Spleen (tissue), 11 donors: ENCODE data around the gene MYOZ2. TPM values are rescaled to one million over a fixed set of nuclear protein-coding genes. Genes with fewer than 3 reads are reported as not detected.
"Not testable (repeated sequence)": the region's sequence is repeated elsewhere in the genome, so short reads cannot be mapped to it uniquely, and the experiment has no call there.

Experiments used
- DNase-seq: peaks from one replicate; pipeline ENCODE4 v3.0.0-alpha.2; 2020
- H3K27ac ChIP-seq, 8 donors: fragments of 200-600 bp; sonication (generic) in 7 of 8; 1 replicate in 4 of 8; 2 replicates in 4 of 8; pipeline versions ENCODE4 v1.5.0 to v1.8.0; 2016 to 2021; ENCODE audit warnings: inconsistent platforms in 4 of 8, mild to moderate bottlenecking in 4 of 8, moderate library complexity in 1 of 8
- H3K27me3 ChIP-seq, 7 donors: fragments of 200-600 bp; sonication (generic) in 6 of 7; replicated peaks in 1 of 7; 1 replicate in 4 of 7; 2 replicates in 3 of 7; pipeline versions ENCODE4 v1.5.0 to v1.8.0; 2016 to 2021; ENCODE audit warnings: inconsistent platforms in 3 of 7, mild to moderate bottlenecking in 1 of 7
- H3K36me3 ChIP-seq, 6 donors: fragments of 200-600 bp; sonication (generic) in 5 of 6; 1 replicate in 4 of 6; 2 replicates in 2 of 6; pipeline versions ENCODE4 v1.5.0 to v1.8.0; 2016 to 2021; ENCODE audit warnings: inconsistent platforms in 2 of 6
- H3K4me1 ChIP-seq, 6 donors: fragments of 200-600 bp; sonication (generic) in 5 of 6; 1 replicate in 3 of 6; 2 replicates in 3 of 6; pipeline versions ENCODE4 v1.5.0 to v1.8.0; 2016 to 2021; ENCODE audit warnings: inconsistent platforms in 3 of 6
- H3K4me3 ChIP-seq, 8 donors: fragments of 200-600 bp; sonication (generic) in 7 of 8; 1 replicate in 4 of 8; 2 replicates in 4 of 8; pipeline versions ENCODE4 v1.5.0 to v1.8.0; 2016 to 2021; ENCODE audit warnings: inconsistent platforms in 4 of 8, mild to moderate bottlenecking in 4 of 8, moderate library complexity in 2 of 8
- H3K9me3 ChIP-seq, 8 donors: fragments of 200-600 bp; sonication (generic) in 7 of 8; 1 replicate in 4 of 8; 2 replicates in 4 of 8; pipeline versions ENCODE4 v1.5.0 to v1.8.0; 2016 to 2021; ENCODE audit warnings: inconsistent platforms in 4 of 8
- CTCF ChIP-seq, 11 experiments: fragments of 200-600 bp in 7 of 11; fragments of 450-650 bp in 4 of 11; sonication (generic) in 4 of 11; IDR thresholded peaks in 8 of 11; conservative IDR thresholded peaks in 3 of 11; 1 replicate in 7 of 11; 2 replicates in 4 of 11; pipeline versions ENCODE4 v1.4.0 to v1.8.0; 2016 to 2021; ENCODE audit warnings: antibody characterized with exemption in 11 of 11, inconsistent platforms in 4 of 11, mild to moderate bottlenecking in 1 of 11
- POLR2A ChIP-seq, 3 donors: fragments of 450-650 bp; IDR thresholded peaks; one replicate each; pipeline ENCODE4 v1.5.1; 2017; ENCODE audit warnings: antibody characterized with exemption in 3 of 3, mild to moderate bottlenecking in 1 of 3
- POLR2AphosphoS5 ChIP-seq, 3 donors: sonication (generic); formaldehyde crosslinking; IDR thresholded peaks; one replicate each; pipeline ENCODE4 v1.5.1; 2017; ENCODE audit warnings: antibody characterized with exemption in 3 of 3
- WGBS, 5 donors: extraction: QIAGEN DNeasy Blood & Tissue Kit in 3 of 5; methylation state at CpG; one replicate each; pipeline versions ENCODE4 v1.1.5 to v1.1.7; 2013 to 2018; 5-methylcytosine and 5-hydroxymethylcytosine counted together
- intact Hi-C: fragments of 100-400 bp; cut with DNase I; formaldehyde crosslinking; loops from one replicate; pipeline ENCODE4 v1.15.0; 2023; ENCODE audit warnings: low total_unique reads
- polyA plus RNA-seq, 3 donors: library from polyadenylated mRNA; stranded (reverse); fragments of 200-250 nt; gene quantifications; one replicate each; pipeline ENCODE4 v1.2.1, GENCODE V29; 2013
- total RNA-seq, 7 donors: library from RNA; depleted of rRNA in 3 of 7; stranded (reverse); fragments of >200 nt in 3 of 7; fragmentation: NEBNext Ultra II Directional in 4 of 7; extraction: Animal tissue kit (Norgen Biotek cat#: 25700) in 4 of 7; gene quantifications; one replicate each; pipeline versions ENCODE4 v1.1.0 to v1.2.1, GENCODE V29; 2016 to 2021
- donor health status: healthy with polysubstance abuse.
- donor health status: DM: no; HTN: no; CAD: no; lungs with moderate emphysema.
- donor health status: DM: no; HTN: no; CAD: no.
- donor health status: Bipolar disorder and iron deficiency.
- donor health status: healthy.
- donor health status: DM: no; HTN: no; CAD: no.
- donor health status: DM: yes; HTN: yes; CAD: no.

Gene MYOZ2
- total and polyA plus RNA-seq, 10 donors = 0.26 to 0.54 (median 0.41) TPM; not detected in 1

- H3K27me3 ChIP-seq = no peaks in the 10 kb centered on the region
- DNase-seq = no peak
Measured at GRCh38 chr4:119142833-119143232, 7.2 kb downstream of the MYOZ2 start.

GRCh38 chr4:119143341-119143740, 7.7 kb downstream of the MYOZ2 start:
- H3K9me3 ChIP-seq, DNase-seq, H3K4me3 ChIP-seq, H3K27me3 ChIP-seq, intact Hi-C loops, H3K27ac ChIP-seq, H3K36me3 ChIP-seq: not testable (repeated sequence)
- H3K4me1 ChIP-seq = peaks cover 0 to 21% (median 14%) of the 10 kb centered on the region in 6 donors
- WGBS, 5 donors = 90 to 96% (median 95%) methylated on average over 10 of the region's 10 CpGs

More at GRCh38 chr4:119142833-119143232, 7.2 kb downstream of the MYOZ2 start:
- Histone ChIP-seq H3K36me3 (no peaks in the 10 kb centered on the region), H3K4me1 (peaks cover 0 to 21% (median 15%) of the 10 kb centered on the region in 6 donors), H3K9me3 (no peaks in the 10 kb centered on the region), H3K4me3 (no peak overlapping the region), H3K27ac (no peak overlapping the region)
- intact Hi-C loops = no loop called here
- no peak for TF ChIP-seq POLR2A (IDR thresholded peaks at IDR 0.05)
- no peak for TF ChIP-seq CTCF (IDR thresholded peaks at IDR 0.05 in 8 of 11, conservative IDR thresholded peaks at IDR 0.05 in 3 of 11)
- TF ChIP-seq POLR2AphosphoS5 (IDR thresholded peaks at IDR 0.05) = no peak

GRCh38 chr4:119149110-119149509, 13.5 kb downstream of the MYOZ2 start:
- 75 to 90% (median 82%) methylated on average over 7 of the region's 7 CpGs for WGBS, 5 donors
- DNase-seq = no peak

GRCh38 chr4:119151161-119151560, 15.5 kb downstream of the MYOZ2 start:
- Histone ChIP-seq H3K4me3 (no peak overlapping the region), H3K27ac (no peak overlapping the region), H3K9me3 (no peaks in the 10 kb centered on the region), H3K4me1 (no peaks in the 10 kb centered on the region), H3K27me3 (no peaks in the 10 kb centered on the region), H3K36me3 (no peaks in the 10 kb centered on the region)
- DNase-seq = no peak
- intact Hi-C loops = no loop called here
- TF ChIP-seq POLR2AphosphoS5 (IDR thresholded peaks at IDR 0.05) (no peak), CTCF (IDR thresholded peaks at IDR 0.05 in 8 of 11, conservative IDR thresholded peaks at IDR 0.05 in 3 of 11) (no peak), POLR2A (IDR thresholded peaks at IDR 0.05) (no peak)
- WGBS, 5 donors = 88 to 97% (median 89%) methylated on average over 2 of the region's 2 CpGs

More at GRCh38 chr4:119149110-119149509, 13.5 kb downstream of the MYOZ2 start:
- Histone ChIP-seq H3K4me3 (no peak overlapping the region), H3K27ac (no peak overlapping the region), H3K27me3 (no peaks in the 10 kb centered on the region), H3K36me3 (no peaks in the 10 kb centered on the region), H3K4me1 (no peaks in the 10 kb centered on the region), H3K9me3 (no peaks in the 10 kb centered on the region)
- intact Hi-C loops = no loop called here
- TF ChIP-seq POLR2A (IDR thresholded peaks at IDR 0.05) (no peak), POLR2AphosphoS5 (IDR thresholded peaks at IDR 0.05) (no peak), CTCF (IDR thresholded peaks at IDR 0.05 in 8 of 11, conservative IDR thresholded peaks at IDR 0.05 in 3 of 11) (no peak)

GRCh38 chr4:119152741-119153140, 17.1 kb downstream of the MYOZ2 start:
- DNase-seq = no peak
- WGBS, 5 donors = 86 to 97% (median 93%) methylated on average over 2 of the region's 2 CpGs
- no peaks in the 10 kb centered on the region for H3K27me3 ChIP-seq
- no peaks in the 10 kb centered on the region for H3K9me3 ChIP-seq
- no peak overlapping the region for H3K27ac ChIP-seq
- TF ChIP-seq POLR2A (IDR thresholded peaks at IDR 0.05) (no peak), CTCF (IDR thresholded peaks at IDR 0.05 in 8 of 11, conservative IDR thresholded peaks at IDR 0.05 in 3 of 11) (no peak), POLR2AphosphoS5 (IDR thresholded peaks at IDR 0.05) (no peak)
- no peaks in the 10 kb centered on the region for H3K36me3 ChIP-seq
- no peaks in the 10 kb centered on the region for H3K4me1 ChIP-seq
- no peak overlapping the region for H3K4me3 ChIP-seq
- intact Hi-C loops = no loop called here
